Posterior cingulate gyrus (tissue), 11 donors: ENCODE results near the gene CFAP92.
A peak's percentile ranks its signal among the peaks of the same experiment; 100 is the strongest.
"Not testable (repeated sequence)": the region's sequence is repeated elsewhere in the genome, so short reads cannot be mapped to it uniquely, and the experiment has no call there.

Experiments used
- DNase-seq, 10 donors: peaks; one replicate each; pipeline versions ENCODE4 v3.0.0 to v3.0.0-alpha.2; 2020 to 2021; ENCODE audit warnings: mixed read lengths in 3 of 10
- intact Hi-C: fragments of 100-400 bp; cut with DNase I; formaldehyde crosslinking; loops from one replicate; pipeline ENCODE4 v1.15.1; 2023

Gene CFAP92

GRCh38 chr3:128908951-128909350 is 84.9 kb downstream of the CFAP92 start:
- no peak for DNase-seq
- intact Hi-C loops: no loop called here

- DNase-seq: peak in 1 of 10 donors; percentile 67
- intact Hi-C loops: no loop called here
These were observed 86.0 kb downstream of the CFAP92 start for GRCh38 chr3:128907706-128908445.

DNA sequence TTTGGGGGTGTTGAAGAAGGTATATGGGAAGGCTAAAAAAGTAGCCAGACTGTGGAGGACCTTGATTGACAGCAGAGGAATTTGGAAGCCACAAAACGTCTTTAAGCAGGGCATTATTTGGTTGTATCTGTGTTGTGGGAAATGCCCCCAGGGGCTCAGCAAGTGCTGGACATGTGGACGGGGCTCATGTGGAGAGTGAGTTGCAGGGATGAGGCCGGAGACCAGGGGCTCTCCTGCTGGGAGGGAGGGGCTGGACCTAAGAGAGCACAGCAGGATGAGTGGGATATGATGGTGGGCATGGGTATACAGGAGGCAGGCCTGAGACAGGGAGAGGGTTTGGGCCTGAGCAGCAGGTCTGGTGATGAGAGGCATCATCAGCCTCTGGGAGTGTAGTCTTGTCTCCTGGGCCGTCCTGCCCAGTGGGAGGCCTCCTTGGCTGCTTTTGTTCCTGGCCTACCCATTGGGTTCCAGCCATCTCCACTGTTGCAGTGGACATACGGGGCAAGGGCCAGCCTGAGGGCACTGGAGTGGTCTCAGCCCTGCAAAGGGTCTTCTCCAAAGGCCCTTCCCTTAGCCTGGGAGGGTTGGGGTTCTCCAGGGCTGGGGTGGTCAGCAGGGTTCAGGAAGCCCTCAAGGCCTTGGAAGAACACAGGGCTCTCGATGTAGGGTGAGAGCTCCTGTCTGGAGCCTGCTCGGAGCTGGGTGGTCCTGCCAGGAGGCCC is 86.9 kb downstream of the CFAP92 start:
- DNase-seq: peak in 1 of 10 donors; percentile 54
- intact Hi-C loops: no loop called here

DNA sequence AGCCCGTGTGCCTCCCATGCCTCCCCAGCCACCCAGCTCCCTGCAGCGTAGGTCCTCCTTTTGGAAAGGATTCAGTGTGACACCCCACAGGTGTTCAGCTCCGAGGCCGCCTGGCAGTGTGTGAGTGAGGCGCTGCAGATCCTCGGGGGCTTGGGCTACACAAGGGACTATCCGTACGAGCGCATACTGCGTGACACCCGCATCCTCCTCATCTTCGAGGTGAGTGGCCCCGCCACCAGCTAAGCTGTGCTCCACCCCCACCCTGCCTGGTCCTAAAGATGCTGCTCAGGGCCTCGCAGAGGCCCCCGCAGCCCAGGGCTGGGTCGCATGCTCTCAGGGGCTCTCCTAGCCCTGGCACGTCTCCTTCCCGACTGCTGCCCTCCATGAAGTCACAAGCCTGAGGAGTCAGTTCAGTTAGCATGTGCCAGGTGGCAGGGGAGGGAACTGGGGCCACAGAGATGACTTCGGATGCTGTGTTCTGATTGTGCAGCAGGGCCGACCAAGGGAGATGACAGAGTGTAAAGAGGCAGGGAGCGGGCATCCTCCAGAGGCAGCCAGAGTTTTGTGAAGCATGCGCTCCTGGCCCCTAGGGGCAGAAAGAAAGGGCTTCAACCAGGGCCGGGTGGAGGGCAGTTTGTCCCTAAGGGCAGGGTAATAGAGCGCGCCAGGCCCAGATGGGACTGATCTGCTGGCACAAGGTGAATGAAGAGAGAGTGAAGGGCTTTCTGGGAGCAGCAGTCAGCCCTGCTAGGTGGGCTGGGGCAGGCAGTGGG is 87.7 kb downstream of the CFAP92 start:
- DNase-seq: peak in 1 of 10 donors; percentile 43
- intact Hi-C loops: no loop called here

DNA sequence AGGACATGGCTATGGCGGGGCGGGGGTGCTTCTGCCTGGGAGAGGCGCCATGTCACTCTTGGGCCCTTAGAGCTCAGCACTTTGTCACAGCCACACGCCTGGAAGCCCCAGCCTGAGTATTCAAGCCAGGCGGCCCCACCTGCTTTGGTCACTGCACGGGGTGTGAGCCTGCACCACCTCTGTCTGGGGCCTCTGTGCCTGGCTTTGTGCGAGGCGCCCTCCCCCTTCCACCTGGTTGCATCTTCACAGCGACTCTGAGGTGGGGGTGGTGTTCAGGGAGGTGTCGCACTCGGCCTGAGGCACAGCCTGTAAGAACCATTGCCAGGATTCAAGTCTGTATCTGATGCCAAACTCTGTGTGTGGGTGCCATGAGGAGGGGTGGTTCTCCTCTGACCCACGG is 90.4 kb downstream of the CFAP92 start:
- DNase-seq: no peak
- intact Hi-C loops: no loop called here

- no peak for DNase-seq
- intact Hi-C loops: no loop called here
These were observed 91.5 kb downstream of the CFAP92 start for GRCh38 chr3:128902426-128902825.

GRCh38 chr3:128895843-128896697 is 97.8 kb downstream of the CFAP92 start:
- intact Hi-C loops: no loop called here
- DNase-seq: no peak

- DNase-seq: peak in 1 of 10 donors; percentile 4
- intact Hi-C loops: no loop called here
These were observed 104.6 kb downstream of the CFAP92 start for GRCh38 chr3:128889139-128889894.

DNA sequence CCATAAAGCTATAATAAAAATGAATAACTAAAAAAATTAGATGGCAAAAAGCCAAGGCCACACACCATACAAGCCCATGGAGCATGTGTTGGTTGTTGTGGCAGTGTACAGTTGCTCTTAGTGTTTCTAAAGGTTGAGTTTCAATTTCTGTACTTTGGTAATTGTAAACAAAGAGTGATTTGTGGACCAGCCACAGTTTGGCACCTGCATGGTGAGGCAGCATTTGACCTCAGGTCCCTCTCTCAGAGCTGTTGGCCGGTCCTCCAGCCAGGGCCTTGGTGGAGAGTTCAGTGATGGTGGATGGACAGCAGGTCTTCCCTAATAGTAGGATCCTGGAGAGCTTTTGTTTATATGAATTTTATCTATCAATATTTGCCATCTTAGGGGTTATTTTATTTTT is 108.9 kb downstream of the CFAP92 start:
- no peak for DNase-seq
- intact Hi-C loops: no loop called here

DNA sequence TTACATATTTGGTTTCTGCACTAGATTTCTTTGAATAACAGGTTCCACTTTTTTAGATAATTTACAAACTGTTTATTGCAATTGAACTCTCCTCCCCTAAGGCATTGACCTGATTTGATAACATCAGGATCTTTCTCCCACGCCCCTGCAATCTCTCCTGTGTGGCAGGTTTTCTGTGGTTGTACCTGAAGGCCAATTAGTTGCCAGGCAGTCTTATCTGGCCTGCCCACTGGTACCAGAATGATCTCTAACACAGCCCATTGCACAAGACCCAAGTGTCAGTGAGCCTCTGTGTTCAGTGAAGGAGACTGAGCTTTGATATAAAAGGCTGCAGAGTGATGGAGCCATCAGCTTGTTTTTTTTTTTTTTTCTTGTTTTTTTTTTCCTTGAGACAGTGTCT is 111.2 kb downstream of the CFAP92 start:
- intact Hi-C loops: no loop called here
- DNase-seq: no peak

GRCh38 chr3:128881576-128881975 is 112.3 kb downstream of the CFAP92 start:
- intact Hi-C loops: no loop called here
- no peak for DNase-seq

GRCh38 chr3:128880455-128880854 is 113.4 kb downstream of the CFAP92 start:
- intact Hi-C loops: not testable (repeated sequence)
- peak in 1 of 10 donors; percentile 17 for DNase-seq

GRCh38 chr3:128879991-128880390 is 113.9 kb downstream of the CFAP92 start:
- DNase-seq: peak in 1 of 10 donors; percentile 47
- intact Hi-C loops: loop anchor here (1.0 to 10.0 kb wide), 3 partner anchors 155 to 265 kb away; partner anchors contain the start of gene RAB7A

- intact Hi-C loops: loop anchor here (1.0 to 10.0 kb wide), 3 partner anchors 155 to 265 kb away; partner anchors contain the start of gene RAB7A
- peak; percentile 95 to 100 (median 98) for DNase-seq
These were observed 114.5 kb downstream of the CFAP92 start, which contains the start of gene ACAD9 for GRCh38 chr3:128879125-128879969. Gene ACAD9, plus strand, starts transcription at chr3:128879620. Its CDS starts 72 bp downstream, at chr3:128879692.

- intact Hi-C loops: loop anchor here (1.0 to 10.0 kb wide), 3 partner anchors 154 to 264 kb away; partner anchors contain the start of gene RAB7A
- DNase-seq: no peak
These were observed 115.2 kb downstream of the CFAP92 start for GRCh38 chr3:128878556-128879124.

DNA sequence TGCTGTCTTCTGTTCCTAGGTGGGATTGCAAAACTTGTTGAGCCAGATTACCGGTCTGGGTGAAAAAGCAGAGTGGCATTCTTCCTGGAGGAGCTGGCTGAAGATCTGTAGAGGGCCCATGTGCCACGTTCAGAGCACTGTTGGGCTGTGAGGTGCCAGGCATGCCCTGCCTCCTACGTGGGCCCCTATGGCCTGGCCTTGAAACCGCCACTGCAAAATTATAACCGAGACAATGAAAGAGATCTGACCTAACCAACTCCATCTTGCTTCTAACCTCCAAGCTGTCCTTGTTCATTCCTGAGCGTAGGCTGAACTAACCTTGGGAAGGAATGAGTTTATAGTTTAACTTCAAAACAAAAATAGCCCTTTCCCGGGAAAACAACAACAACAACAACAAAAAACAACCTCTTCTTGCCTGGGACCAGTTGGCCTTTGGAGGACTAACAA is 115.8 kb downstream of the CFAP92 start:
- peak in 1 of 10 donors; percentile 14 for DNase-seq
- intact Hi-C loops: loop anchor here (10.0 kb wide), 2 partner anchors 153 to 263 kb away; partner anchors contain the start of gene RAB7A

DNA sequence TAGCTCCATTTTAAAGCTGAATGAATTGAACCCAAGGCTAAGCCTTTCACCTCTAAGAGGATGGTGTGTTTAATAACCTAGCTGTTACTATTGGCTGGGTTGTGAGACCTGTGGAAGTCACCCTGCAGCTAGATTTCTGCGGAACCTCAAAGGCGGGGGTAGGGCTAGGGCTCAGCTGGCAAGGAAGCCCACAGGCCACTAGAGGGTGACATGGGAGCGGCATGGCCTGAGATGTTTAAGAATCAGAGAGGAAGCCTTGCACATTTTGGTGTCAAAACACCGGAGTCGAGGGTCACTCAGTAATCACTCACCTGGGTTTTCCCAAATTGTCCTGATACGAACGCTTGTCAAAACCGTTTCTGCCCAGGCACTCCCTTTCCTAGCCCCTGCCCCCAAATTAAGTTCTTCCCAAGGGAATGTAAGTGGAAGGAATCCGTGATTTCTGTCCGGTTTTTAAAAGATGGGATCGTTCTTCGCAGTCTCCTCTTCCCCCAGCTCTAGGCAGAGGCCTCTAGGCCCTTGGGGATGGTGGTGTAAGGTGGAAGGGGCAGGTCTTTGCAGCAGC is 118.2 kb downstream of the CFAP92 start:
- DNase-seq: peak in 4 of 10 donors; percentile 9 to 78 (median 40)
- intact Hi-C loops: loop anchor here (10.0 kb wide), 2 partner anchors 151 to 261 kb away; partner anchors contain the start of gene RAB7A
